Activated CD8-positive, alpha-beta T cell treated with anti-CD3 and anti-CD28 coated beads for 36 hours (primary cell): Measurements from ENCODE around the gene PPP1R13L. TPM values are rescaled to one million over a fixed set of nuclear protein-coding genes. Genes with fewer than 3 reads are reported as not detected.
A peak's percentile ranks its signal among the peaks of the same experiment; 100 is the strongest.

ENCODE experiments used
- ATAC-seq: fragments of 200-7000 bp; cut with Tn5 transposase; one replicate; pipeline ENCODE4 v1.10.0; 2021; ENCODE audit warnings: mild to moderate bottlenecking, moderate library complexity
- CTCF ChIA-PET: fragments of 350-600 bp; sonication (Branson Sonifier 250); formaldehyde crosslinking; loops from one replicate; lab custom pipeline; 2021; ENCODE audit warnings: antibody characterized with exemption; lab: Charles Lee
- POLR2A ChIA-PET: fragments of 350-600 bp; sonication (Branson Sonifier 250); formaldehyde crosslinking; loops from one replicate; lab custom pipeline; 2021; ENCODE audit warnings: antibody characterized with exemption; lab: Charles Lee
- DNase-seq: peaks from one replicate; pipeline ENCODE4 v3.0.0-alpha.2; 2020
- H3K27ac Mint-ChIP-seq: one replicate; pipeline ENCODE4 v1.8.0; 2021; ENCODE audit warnings: mild to moderate bottlenecking, mixed read lengths
- H3K27me3 Mint-ChIP-seq: one replicate; pipeline ENCODE4 v1.8.0; 2021; ENCODE audit warnings: mixed read lengths
- H3K36me3 Mint-ChIP-seq: one replicate; pipeline ENCODE4 v1.8.0; 2021; ENCODE audit warnings: low read depth, mixed read lengths
- H3K4me1 Mint-ChIP-seq: one replicate; pipeline ENCODE4 v1.8.0; 2021; ENCODE audit warnings: low read depth, mixed read lengths
- H3K4me3 Mint-ChIP-seq: one replicate; pipeline ENCODE4 v1.8.0; 2021; ENCODE audit warnings: mild to moderate bottlenecking, moderate library complexity, mixed read lengths
- H3K9me3 Mint-ChIP-seq: one replicate; pipeline ENCODE4 v1.8.0; 2021; ENCODE audit warnings: mixed read lengths
- intact Hi-C: fragments of 100-400 bp; cut with micrococcal nuclease; formaldehyde crosslinking; loops from one replicate; pipeline ENCODE4 v1.10.0; 2022
- total RNA-seq, 2 experiments: library from RNA; stranded (reverse); gene quantifications; one replicate each; pipeline ENCODE4 v1.2.3, GENCODE V29; 2021
- TF ChIP-seq, protein P1 (sequence below): fragments of 200-600 bp; IDR thresholded peaks from one replicate; pipeline ENCODE4 v1.8.0; 2022; ENCODE audit warnings: antibody characterized with exemption, mild to moderate bottlenecking

The PPP1R13L gene
- total RNA-seq, 2 experiments from 2014 or later, result 4.6 to 5.8 TPM

DNA sequence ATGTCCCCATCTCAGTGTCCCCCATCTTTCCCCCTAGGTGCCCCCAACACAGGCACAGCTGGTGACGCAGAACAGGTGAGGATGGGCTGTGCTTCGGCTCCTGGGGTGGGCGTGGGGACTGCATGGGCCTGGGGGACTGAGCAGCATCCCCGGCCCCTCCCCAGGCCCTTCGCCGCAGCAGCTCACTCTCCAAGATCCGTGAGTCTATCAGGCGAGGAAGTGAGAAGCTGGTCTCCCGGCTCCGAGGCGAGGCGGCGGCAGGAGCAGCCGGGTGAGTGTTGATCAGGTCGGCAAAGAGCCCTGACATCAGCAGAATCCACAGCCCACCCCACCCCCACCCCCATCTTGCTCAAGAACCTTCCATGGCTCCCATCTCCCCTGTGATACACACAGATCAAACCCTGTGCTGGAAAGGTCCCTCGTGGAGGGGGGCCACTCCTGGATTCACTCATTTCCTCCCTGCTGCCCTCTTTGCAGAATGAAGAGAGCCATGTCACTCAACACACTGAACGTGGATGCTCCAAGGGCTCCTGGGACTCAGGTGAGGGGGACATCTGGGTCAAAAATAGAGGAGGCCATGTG is 54.3 kb downstream of the PPP1R13L start:
- no peak for ATAC-seq
- ChIA-PET CTCF (interaction anchor here (0.9 to 1.7 kb wide), 2 partner anchors 11 to 45 kb away, joined by 3 to 5 read pairs; no protein-coding TSS in a partner anchor), POLR2A (no interaction called here)
- Mint-ChIP-seq H3K9me3 (no peaks in the 10 kb centered on the region), H3K4me3 (no peak overlapping the region), H3K27me3 (peaks cover 9% of the 10 kb centered on the region), H3K4me1 (no peaks in the 10 kb centered on the region), H3K36me3 (peaks cover 9% of the 10 kb centered on the region), H3K27ac (no peak overlapping the region)
- DNase-seq, result no peak
- intact Hi-C loops, result no loop called here
- TF ChIP-seq, protein P1, sequence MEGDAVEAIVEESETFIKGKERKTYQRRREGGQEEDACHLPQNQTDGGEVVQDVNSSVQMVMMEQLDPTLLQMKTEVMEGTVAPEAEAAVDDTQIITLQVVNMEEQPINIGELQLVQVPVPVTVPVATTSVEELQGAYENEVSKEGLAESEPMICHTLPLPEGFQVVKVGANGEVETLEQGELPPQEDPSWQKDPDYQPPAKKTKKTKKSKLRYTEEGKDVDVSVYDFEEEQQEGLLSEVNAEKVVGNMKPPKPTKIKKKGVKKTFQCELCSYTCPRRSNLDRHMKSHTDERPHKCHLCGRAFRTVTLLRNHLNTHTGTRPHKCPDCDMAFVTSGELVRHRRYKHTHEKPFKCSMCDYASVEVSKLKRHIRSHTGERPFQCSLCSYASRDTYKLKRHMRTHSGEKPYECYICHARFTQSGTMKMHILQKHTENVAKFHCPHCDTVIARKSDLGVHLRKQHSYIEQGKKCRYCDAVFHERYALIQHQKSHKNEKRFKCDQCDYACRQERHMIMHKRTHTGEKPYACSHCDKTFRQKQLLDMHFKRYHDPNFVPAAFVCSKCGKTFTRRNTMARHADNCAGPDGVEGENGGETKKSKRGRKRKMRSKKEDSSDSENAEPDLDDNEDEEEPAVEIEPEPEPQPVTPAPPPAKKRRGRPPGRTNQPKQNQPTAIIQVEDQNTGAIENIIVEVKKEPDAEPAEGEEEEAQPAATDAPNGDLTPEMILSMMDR, result no peak

GRCh38 chr19:45349430-45349941 is 55.4 kb downstream of the PPP1R13L start:
- CTCF ChIA-PET, result interaction anchor here (1.7 kb wide), 1 partner anchor 10 kb away, joined by 5 read pairs; no protein-coding TSS in a partner anchor
- no peaks in the 10 kb centered on the region for H3K9me3 Mint-ChIP-seq
- intact Hi-C loops, result no loop called here
- no peak for DNase-seq
- H3K27ac Mint-ChIP-seq, result no peak overlapping the region
- H3K27me3 Mint-ChIP-seq, result peaks cover 12% of the 10 kb centered on the region
- POLR2A ChIA-PET, result interaction anchor here (0.6 kb wide), 1 partner anchor 198 kb away, joined by 3 read pairs; no protein-coding TSS in a partner anchor
- TF ChIP-seq, protein P1, result no peak
- H3K36me3 Mint-ChIP-seq, result peaks cover 5% of the 10 kb centered on the region
- no peak for ATAC-seq
- no peaks in the 10 kb centered on the region for H3K4me1 Mint-ChIP-seq
- no peak overlapping the region for H3K4me3 Mint-ChIP-seq

DNA sequence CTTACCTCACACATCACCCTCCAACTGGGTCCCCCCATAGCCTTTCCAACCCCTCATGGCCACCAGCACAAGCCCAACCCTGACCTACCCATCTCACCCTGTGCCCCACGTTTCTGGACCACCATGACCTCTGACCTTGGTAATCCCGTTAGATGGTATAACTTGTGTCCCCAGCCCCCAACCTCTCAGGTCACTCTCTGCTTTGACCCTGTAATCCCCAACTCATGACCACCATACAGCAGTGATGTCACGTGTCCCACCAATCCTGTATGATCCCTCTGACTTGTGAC is 55.8 kb downstream of the PPP1R13L start:
- ChIA-PET POLR2A (interaction anchor here (0.6 kb wide), 1 partner anchor 197 kb away, joined by 3 read pairs; no protein-coding TSS in a partner anchor), CTCF (interaction anchor here (1.7 kb wide), 1 partner anchor 10 kb away, joined by 5 read pairs; no protein-coding TSS in a partner anchor)
- intact Hi-C loops, result no loop called here
- H3K36me3 Mint-ChIP-seq, result peaks cover 5% of the 10 kb centered on the region
- TF ChIP-seq, protein P1, result no peak
- H3K27me3 Mint-ChIP-seq, result peaks cover 14% of the 10 kb centered on the region
- H3K4me3 Mint-ChIP-seq, result no peak overlapping the region
- DNase-seq (no peak), ATAC-seq (no peak)
- no peaks in the 10 kb centered on the region for H3K9me3 Mint-ChIP-seq
- H3K4me1 Mint-ChIP-seq, result no peaks in the 10 kb centered on the region
- H3K27ac Mint-ChIP-seq, result no peak overlapping the region

- Mint-ChIP-seq H3K27me3 (peaks cover 15% of the 10 kb centered on the region), H3K36me3 (peaks cover 4% of the 10 kb centered on the region), H3K9me3 (no peaks in the 10 kb centered on the region), H3K27ac (no peak overlapping the region), H3K4me1 (no peaks in the 10 kb centered on the region), H3K4me3 (no peak overlapping the region)
- TF ChIP-seq, protein P1, result no peak
- ATAC-seq (peak; percentile 20), DNase-seq (no peak)
- ChIA-PET CTCF (interaction anchor here (1.7 kb wide), 1 partner anchor 9 kb away, joined by 5 read pairs; no protein-coding TSS in a partner anchor), POLR2A (interaction anchor here (0.6 kb wide), 1 partner anchor 197 kb away, joined by 3 read pairs; no protein-coding TSS in a partner anchor)
- intact Hi-C loops, result no loop called here
These were observed 56.3 kb downstream of the PPP1R13L start for GRCh38 chr19:45348367-45349125.
